Measurements from ENCODE around the gene GALNT18.

DNA sequence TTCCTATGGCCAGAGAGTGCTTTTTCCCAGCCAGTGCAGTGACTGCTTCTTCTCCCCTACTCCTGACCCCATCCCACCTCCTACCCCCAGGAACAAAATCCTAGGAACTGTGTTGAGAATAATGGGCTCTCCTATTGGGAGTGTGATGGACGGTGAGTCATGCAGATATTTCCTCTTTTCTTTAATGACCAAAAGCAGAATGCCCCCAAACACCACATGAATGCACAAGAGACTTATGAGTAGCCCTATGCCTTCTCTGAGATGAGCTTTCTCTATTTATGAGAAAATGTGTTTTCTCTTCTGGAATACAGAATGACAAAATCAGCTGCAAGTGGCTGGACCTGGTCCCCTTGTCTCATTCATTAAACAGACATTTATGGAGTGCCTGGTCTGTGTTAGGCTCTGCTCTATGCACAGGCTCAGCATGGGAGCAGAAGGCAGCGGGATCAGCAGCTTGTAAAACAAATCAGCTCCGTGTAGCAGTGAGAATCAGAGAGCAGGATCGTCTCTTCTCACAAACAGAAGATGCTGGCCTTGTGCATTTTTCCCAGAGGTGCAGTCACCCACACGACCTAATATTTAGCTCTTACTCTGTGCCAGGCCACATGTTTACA is 47.5 kb upstream of the GALNT18 start:
- TF ChIP-seq, protein P1, sequence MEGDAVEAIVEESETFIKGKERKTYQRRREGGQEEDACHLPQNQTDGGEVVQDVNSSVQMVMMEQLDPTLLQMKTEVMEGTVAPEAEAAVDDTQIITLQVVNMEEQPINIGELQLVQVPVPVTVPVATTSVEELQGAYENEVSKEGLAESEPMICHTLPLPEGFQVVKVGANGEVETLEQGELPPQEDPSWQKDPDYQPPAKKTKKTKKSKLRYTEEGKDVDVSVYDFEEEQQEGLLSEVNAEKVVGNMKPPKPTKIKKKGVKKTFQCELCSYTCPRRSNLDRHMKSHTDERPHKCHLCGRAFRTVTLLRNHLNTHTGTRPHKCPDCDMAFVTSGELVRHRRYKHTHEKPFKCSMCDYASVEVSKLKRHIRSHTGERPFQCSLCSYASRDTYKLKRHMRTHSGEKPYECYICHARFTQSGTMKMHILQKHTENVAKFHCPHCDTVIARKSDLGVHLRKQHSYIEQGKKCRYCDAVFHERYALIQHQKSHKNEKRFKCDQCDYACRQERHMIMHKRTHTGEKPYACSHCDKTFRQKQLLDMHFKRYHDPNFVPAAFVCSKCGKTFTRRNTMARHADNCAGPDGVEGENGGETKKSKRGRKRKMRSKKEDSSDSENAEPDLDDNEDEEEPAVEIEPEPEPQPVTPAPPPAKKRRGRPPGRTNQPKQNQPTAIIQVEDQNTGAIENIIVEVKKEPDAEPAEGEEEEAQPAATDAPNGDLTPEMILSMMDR (IDR thresholded peaks at IDR 0.05; ENCODE audit: low read length) = no peak
- TF ChIP-seq EZH2 (optimal IDR thresholded peaks at IDR 0.05; ENCODE audit: low read depth, low read length) = no peak
